Upper lobe of left lung (tissue), 4 donors: ENCODE results near the gene LAIR2.

Experiments used
- POLR2A ChIP-seq, 4 donors: fragments of 450-650 bp; IDR thresholded peaks; one replicate each; pipeline ENCODE4 v1.5.1; 2016 to 2017; ENCODE audit warnings: antibody characterized with exemption in 4 of 4, mild to moderate bottlenecking in 2 of 4
- POLR2AphosphoS5 ChIP-seq, 2 donors: sonication (generic); formaldehyde crosslinking; IDR thresholded peaks; one replicate each; pipeline ENCODE4 v1.5.1; 2017; ENCODE audit warnings: antibody characterized with exemption in 2 of 2
- TF ChIP-seq, protein P1 (sequence below), 6 experiments: fragments of 450-650 bp in 4 of 6; fragments of 200-600 bp in 2 of 6; sonication (generic) in 2 of 6; IDR thresholded peaks; one replicate each; pipeline ENCODE4 v1.5.1; 2016 to 2019; ENCODE audit warnings: antibody characterized with exemption in 6 of 6

GRCh38 chr19:54548806-54549205, 46.2 kb downstream of the LAIR2 start:
- TF ChIP-seq, protein P1, sequence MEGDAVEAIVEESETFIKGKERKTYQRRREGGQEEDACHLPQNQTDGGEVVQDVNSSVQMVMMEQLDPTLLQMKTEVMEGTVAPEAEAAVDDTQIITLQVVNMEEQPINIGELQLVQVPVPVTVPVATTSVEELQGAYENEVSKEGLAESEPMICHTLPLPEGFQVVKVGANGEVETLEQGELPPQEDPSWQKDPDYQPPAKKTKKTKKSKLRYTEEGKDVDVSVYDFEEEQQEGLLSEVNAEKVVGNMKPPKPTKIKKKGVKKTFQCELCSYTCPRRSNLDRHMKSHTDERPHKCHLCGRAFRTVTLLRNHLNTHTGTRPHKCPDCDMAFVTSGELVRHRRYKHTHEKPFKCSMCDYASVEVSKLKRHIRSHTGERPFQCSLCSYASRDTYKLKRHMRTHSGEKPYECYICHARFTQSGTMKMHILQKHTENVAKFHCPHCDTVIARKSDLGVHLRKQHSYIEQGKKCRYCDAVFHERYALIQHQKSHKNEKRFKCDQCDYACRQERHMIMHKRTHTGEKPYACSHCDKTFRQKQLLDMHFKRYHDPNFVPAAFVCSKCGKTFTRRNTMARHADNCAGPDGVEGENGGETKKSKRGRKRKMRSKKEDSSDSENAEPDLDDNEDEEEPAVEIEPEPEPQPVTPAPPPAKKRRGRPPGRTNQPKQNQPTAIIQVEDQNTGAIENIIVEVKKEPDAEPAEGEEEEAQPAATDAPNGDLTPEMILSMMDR (IDR thresholded peaks at IDR 0.05): no peak
- TF ChIP-seq POLR2A (IDR thresholded peaks at IDR 0.05): no peak
- TF ChIP-seq POLR2AphosphoS5 (IDR thresholded peaks at IDR 0.05): no peak
